OCI-LY7 (cell line): Measurements from ENCODE around the gene BTNL2. TPM values are rescaled to one million over a fixed set of nuclear protein-coding genes. Genes with fewer than 3 reads are reported as not detected.

Experiments
- BruUV-seq: library from RNA; stranded (reverse); fragments of 400-500 nt; replicated peaks from 2 replicates; lab custom pipeline; 2021; lab: Mats Ljungman, UMichigan
- CTCF ChIA-PET: fragments of 300-600 bp; sonication (Branson Sonifier 250); formaldehyde crosslinking; loops from one replicate; lab custom pipeline; 2022; ENCODE audit warnings: antibody characterized with exemption; ENCODE audit not compliant: unreplicated experiment; lab: Charles Lee
- POLR2A ChIA-PET: fragments of 300-600 bp; sonication (Branson Sonifier 250); formaldehyde crosslinking; loops from one replicate; lab custom pipeline; 2022; ENCODE audit warnings: antibody characterized with exemption; lab: Charles Lee
- DNase-seq: peaks from one replicate; pipeline ENCODE4 v3.0.0-alpha.2; 2015; ENCODE audit warnings: low spot score
- H2AFZ ChIP-seq: fragments of 200-600 bp; sonication (generic), shearing (Covaris generic); 2 replicates; pipeline ENCODE4 v1.6.1; 2014; ENCODE audit warnings: mild to moderate bottlenecking, antibody characterized with exemption, low read length, moderate library complexity
- H3K27ac ChIP-seq: fragments of 200-600 bp; sonication (generic); 2 replicates; pipeline ENCODE4 v1.5.1; 2014; ENCODE audit warnings: mixed run types, low read depth, mild to moderate bottlenecking, moderate library complexity, low read length, inconsistent platforms; ENCODE audit not compliant: poor library complexity, severe bottlenecking
- H3K36me3 ChIP-seq: fragments of 200-600 bp; sonication (generic); 2 replicates; pipeline ENCODE4 v1.6.1; 2014; ENCODE audit warnings: mild to moderate bottlenecking, antibody characterized with exemption, low read length, moderate library complexity, mixed read lengths; ENCODE audit not compliant: insufficient read depth
- H3K4me1 ChIP-seq: fragments of 200-600 bp; sonication (generic); 2 replicates; pipeline ENCODE4 v1.5.1; 2014; ENCODE audit warnings: mild to moderate bottlenecking, low read length; ENCODE audit not compliant: insufficient read depth, poor library complexity, severe bottlenecking
- H3K4me2 ChIP-seq: fragments of 200-600 bp; sonication (generic); 2 replicates; pipeline ENCODE4 v1.6.1; 2014; ENCODE audit warnings: mild to moderate bottlenecking, low read length
- H3K4me3 ChIP-seq: fragments of 200-600 bp; sonication (generic); 2 replicates; pipeline ENCODE4 v1.5.1; 2014; ENCODE audit warnings: mild to moderate bottlenecking, low read depth, low read length; ENCODE audit not compliant: poor library complexity, severe bottlenecking
- H3K79me2 ChIP-seq: fragments of 200-600 bp; sonication (generic); 2 replicates; pipeline ENCODE4 v1.6.1; 2016; ENCODE audit warnings: low read depth, mild to moderate bottlenecking, low read length, moderate library complexity, mixed read lengths; ENCODE audit not compliant: insufficient read depth
- H3K9me2 ChIP-seq: fragments of 200-600 bp; sonication (generic); 2 replicates; pipeline ENCODE4 v1.6.1; 2016; ENCODE audit warnings: mild to moderate bottlenecking, low read length, mixed read lengths; ENCODE audit not compliant: insufficient read depth
- H3K9me3 ChIP-seq: fragments of 200-600 bp; sonication (generic); 2 replicates; pipeline ENCODE4 v1.6.1; 2014; ENCODE audit warnings: mild to moderate bottlenecking, mixed run types, low read length, mixed read lengths
- H4K20me1 ChIP-seq: fragments of 200-600 bp; sonication (generic); 2 replicates; pipeline ENCODE4 v1.6.1; 2014; ENCODE audit warnings: mild to moderate bottlenecking, antibody characterized with exemption, low read length, moderate library complexity, mixed read lengths; ENCODE audit not compliant: insufficient read depth
- CTCF ChIP-seq: fragments of 200-600 bp; sonication (generic); conservative IDR thresholded peaks from 2 replicates; pipeline ENCODE4 v1.5.1; 2014; ENCODE audit warnings: mild to moderate bottlenecking, antibody characterized with exemption, low read length, moderate library complexity, mixed read lengths
- EZH2phosphoT487 ChIP-seq: fragments of 200-600 bp; sonication (generic); IDR thresholded peaks from 2 replicates; pipeline ENCODE4 v1.6.1; 2018; ENCODE audit warnings: low read depth, borderline replicate concordance, mild to moderate bottlenecking, mixed run types, antibody characterized with exemption, low read length, moderate library complexity, mixed read lengths
- intact Hi-C: fragments of 100-400 bp; cut with micrococcal nuclease; formaldehyde crosslinking; loops from one replicate; pipeline ENCODE4 v1.10.0; 2022; ENCODE audit not compliant: unreplicated experiment
- total RNA-seq, 2 experiments: library from RNA; depleted of rRNA in 1 of 2; stranded (reverse); fragments of >200 nt in 1 of 2; shearing (Covaris generic) in 1 of 2; gene quantifications; 2 replicates each; pipeline ENCODE4 v1.2.3, GENCODE V29; 2014 to 2022

The BTNL2 gene
- total RNA-seq, 2 experiments from 2014 or later = 3.1 to 4.9 TPM

GRCh38 chr6:32402812-32403211 lies 4.2 kb downstream of the BTNL2 start:
- CTCF ChIA-PET = no interaction called here

GRCh38 chr6:32401284-32401963 lies 5.6 kb downstream of the BTNL2 start:
- Histone ChIP-seq H4K20me1 (no peaks in the 10 kb centered on the region), H3K79me2 (no peaks in the 10 kb centered on the region), H2AFZ (peak overlapping the region; percentile 66; the same call in 1 of the 2 replicates), H3K9me2 (no peaks in the 10 kb centered on the region), H3K9me3 (no peaks in the 10 kb centered on the region), H3K4me3 (no peak overlapping the region), H3K36me3 (no peaks in the 10 kb centered on the region), H3K4me2 (no peak overlapping the region), H3K4me1 (peaks cover 51% of the 10 kb centered on the region), H3K27ac (no peak overlapping the region)
- BruUV-seq = no TSS peak
- intact Hi-C loops = no loop called here
- peak; percentile 33 for DNase-seq
- TF ChIP-seq EZH2phosphoT487 (no peak), CTCF (peak; percentile 58)
- POLR2A ChIA-PET = interaction anchor here (0.6 to 1.4 kb wide), 9 partner anchors 11 to 699 kb away, joined by 3 to 5 read pairs (median 4); no protein-coding TSS in a partner anchor
- CTCF ChIA-PET = interaction anchor here (0.7 kb wide), 1 partner anchor 156 kb away, joined by 3 read pairs; no protein-coding TSS in a partner anchor

More at GRCh38 chr6:32402812-32403211, 4.2 kb downstream of the BTNL2 start:
- Histone ChIP-seq H3K4me1 (peaks cover 37% of the 10 kb centered on the region), H3K27ac (no peak overlapping the region), H4K20me1 (no peaks in the 10 kb centered on the region), H2AFZ (no peak overlapping the region), H3K36me3 (no peaks in the 10 kb centered on the region), H3K9me3 (no peaks in the 10 kb centered on the region), H3K4me3 (no peak overlapping the region), H3K79me2 (no peaks in the 10 kb centered on the region), H3K4me2 (no peak overlapping the region), H3K9me2 (no peaks in the 10 kb centered on the region)
- POLR2A ChIA-PET = interaction anchor here (1.0 to 1.1 kb wide), 2 partner anchors 22 to 127 kb away, joined by 3 to 4 read pairs; no protein-coding TSS in a partner anchor
- intact Hi-C loops = no loop called here
- TF ChIP-seq EZH2phosphoT487 = no peak
- TF ChIP-seq CTCF = no peak
- BruUV-seq = no TSS peak
- no peak for DNase-seq
